HG03108 (cell line): ENCODE data around the gene LAT.
A peak's percentile ranks its signal among the peaks of the same experiment; 100 is the strongest.
"Not testable (repeated sequence)": the region's sequence is repeated elsewhere in the genome, so short reads cannot be mapped to it uniquely, and the experiment has no call there.

Experiments
- ATAC-seq: cut with Tn5 transposase; IDR thresholded peaks from one replicate; pipeline ENCODE4 v1.9.1; 2021; ENCODE audit warnings: moderate library complexity; ENCODE audit not compliant: unreplicated experiment

The LAT gene

DNA sequence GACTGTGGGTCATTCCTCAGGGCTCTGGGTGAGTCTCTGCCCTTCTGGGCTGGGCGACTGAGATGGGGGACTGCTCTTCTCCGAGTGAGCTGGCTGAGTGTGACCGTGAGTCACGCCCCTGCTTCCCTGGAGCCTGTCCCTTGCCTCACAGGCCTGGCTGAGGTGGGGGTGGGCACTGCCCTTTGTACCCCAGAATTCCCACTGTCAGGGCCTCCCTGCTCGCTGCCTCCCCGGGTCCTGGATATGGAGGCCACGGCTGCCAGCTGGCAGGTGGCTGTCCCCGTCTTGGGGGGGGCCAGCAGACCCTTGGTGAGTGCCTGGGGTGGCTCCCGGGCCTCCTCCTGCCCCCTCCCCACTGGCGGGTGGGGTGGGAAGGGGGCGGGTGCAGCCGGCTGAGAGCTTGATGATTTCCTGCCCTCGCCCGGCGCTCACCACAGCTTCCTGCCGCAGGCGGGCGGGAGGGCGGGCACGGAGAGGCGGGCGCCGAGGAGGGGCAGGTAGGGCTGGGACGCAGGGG is at the start of gene LAT:
TSS of gene LAT (plus strand) at position 434 of the 517 bp plus-strand sequence. CDS start 366 bp downstream, outside the sequence.
- no peak for ATAC-seq

DNA sequence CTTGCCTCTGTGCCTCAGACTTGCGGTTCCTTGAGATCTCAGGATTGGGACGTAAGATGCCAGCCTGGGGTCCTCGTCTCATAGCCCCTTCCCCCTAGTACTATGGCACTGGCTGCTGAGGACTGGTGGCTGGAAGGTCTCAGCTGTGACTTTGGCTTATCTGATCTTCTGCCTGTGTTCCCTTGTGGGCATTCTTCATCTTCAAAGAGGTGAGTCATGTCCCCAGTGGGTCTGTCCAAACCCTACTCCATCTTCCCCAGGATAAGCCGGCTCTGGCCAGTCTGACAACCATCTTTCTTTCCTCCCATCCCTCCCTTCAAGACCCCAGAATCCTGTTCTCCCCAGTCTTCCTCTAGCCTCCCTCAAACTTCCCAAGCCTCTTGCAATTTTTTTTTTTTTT is 49.5 kb upstream of the LAT start:
- no peak for ATAC-seq

GRCh38 chr16:28935924-28936783 is 48.7 kb upstream of the LAT start:
- ATAC-seq: peak; percentile 52

GRCh38 chr16:28936784-28937155 is 48.1 kb upstream of the LAT start:
- ATAC-seq: no peak

DNA sequence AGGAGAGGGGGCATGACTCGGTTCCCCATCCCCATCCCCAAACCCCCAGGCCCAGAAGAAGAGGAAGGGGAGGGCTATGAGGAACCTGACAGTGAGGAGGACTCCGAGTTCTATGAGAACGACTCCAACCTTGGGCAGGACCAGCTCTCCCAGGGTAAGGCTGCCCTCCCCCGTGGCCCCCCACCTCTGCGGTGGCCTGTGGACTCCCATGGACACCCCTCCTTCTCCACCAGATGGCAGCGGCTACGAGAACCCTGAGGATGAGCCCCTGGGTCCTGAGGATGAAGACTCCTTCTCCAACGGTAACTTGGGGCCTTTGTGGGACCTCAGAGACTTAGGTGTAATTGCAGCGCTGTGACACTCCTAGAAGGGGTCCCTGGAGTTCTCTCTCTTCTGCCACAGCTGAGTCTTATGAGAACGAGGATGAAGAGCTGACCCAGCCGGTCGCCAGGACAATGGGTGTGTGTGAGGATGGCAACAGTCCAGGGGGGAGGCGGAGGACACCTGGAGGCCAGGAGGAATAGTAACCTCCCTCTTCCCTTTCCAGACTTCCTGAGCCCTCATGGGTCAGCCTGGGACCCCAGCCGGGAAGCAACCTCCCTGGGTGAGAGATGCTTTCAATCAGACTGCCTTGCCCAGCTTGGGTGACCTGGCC is 47.5 kb upstream of the LAT start:
- no peak for ATAC-seq

DNA sequence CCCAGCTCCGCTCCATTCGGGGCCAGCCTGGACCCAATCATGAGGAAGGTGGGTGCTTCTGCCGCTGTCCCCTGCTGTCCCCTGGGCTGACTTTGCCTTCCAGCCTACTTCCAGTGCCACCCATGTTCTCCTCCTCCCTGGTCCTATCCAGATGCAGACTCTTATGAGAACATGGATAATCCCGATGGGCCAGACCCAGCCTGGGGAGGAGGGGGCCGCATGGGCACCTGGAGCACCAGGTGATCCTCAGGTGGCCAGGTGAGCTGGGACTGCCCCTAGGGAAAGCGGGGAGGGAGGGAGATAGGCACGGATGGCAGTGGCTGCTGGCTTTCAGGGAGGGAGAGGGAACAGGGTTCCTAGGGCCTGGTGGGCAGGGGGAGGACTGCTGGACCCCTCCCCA is 46.1 kb upstream of the LAT start:
- ATAC-seq: no peak

GRCh38 chr16:28939825-28940224 is 45.0 kb upstream of the LAT start:
- ATAC-seq: not testable (repeated sequence)

DNA sequence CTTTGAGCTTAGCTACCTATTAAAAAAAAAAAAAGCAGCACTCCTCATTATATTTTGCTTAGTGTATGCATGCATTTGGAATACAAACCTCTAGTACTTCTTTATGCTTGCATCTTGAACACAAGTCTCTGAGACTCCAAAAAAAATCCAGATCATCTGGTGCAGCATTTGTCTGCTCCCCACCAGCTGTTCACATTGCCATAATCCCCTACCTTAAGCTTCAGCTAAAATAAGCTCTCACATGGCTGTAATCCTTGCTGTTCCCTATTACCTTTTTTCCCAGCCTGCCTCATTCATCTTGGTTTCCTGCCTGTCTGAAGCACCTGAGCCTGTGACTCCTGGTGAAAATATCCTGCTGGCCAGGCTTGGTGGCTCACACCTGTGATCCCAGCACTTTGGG is 41.6 kb upstream of the LAT start:
- ATAC-seq: no peak

DNA sequence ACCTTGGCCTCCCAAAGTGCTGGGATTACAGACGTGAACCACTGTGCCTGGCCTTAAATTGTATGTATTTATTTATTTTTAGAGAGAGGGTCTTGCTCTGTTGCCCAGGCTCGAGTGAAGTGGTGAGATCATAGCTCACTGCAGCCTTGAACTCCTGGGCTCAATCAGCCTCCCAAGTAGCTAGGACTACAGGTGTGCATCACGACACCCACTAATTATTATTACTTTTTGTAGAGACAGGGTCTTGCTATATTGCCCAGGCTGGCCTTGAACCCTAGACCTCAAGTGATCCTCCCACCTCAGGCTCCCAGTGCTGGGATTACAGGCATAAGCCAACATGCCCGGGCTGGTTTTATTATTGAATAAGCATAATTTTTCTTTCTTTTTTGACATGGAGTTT is 38.2 kb upstream of the LAT start:
- ATAC-seq: no peak

GRCh38 chr16:28950648-28951409 is 34.0 kb upstream of the LAT start, which contains the start of gene NFATC2IP:
Gene NFATC2IP (plus strand): TSS chr16:28950937. CDS start chr16:28951012, 75 bp downstream.
- ATAC-seq: peak; percentile 91

DNA sequence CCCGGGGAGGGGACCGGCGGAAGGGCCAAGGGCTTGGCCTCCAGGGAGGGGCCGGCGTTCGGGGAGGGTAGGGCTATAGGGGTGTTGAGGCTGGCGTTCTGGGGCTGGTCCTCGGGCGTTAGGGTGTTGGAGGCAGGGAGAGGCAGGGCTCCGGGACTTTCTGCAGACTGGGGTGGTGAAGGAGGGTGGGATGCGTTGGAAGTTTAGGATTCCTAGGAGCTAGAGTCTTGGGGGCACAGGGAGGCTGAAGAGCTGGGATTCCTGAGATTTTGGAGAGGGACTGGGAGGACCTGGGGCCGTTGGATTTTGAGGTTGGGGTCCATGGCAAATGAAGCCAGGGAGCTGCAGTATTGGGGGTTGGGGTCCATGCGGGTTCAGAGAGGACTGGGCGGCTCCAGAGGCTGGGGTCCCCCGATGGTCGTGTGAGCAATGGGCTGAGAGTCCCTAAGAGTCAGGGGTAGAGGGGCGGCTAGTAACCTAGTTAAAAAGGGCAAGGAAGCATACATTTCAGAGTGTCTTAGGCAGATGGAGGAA is 33.4 kb upstream of the LAT start:
- ATAC-seq: no peak

DNA sequence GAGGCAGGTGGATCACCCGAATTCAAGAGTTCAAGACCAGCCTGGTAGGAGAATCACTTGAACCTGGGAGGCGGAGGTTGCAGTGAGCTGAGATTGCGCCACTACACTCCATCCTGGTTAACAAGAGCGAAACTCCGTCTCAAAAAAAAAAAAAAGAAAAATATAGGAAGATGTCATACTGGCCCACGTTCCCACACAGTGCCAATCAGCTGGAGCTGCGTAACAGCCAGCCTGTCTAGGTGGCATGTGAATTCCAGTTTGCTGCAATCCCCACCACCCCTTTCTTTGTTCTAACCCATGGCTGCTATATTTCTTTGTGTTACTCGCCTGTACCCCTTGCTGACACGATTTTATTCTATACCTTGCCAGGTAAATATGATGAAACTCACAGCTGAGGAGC is 26.6 kb upstream of the LAT start:
- ATAC-seq: no peak

GRCh38 chr16:28958836-28959235 is 26.0 kb upstream of the LAT start:
- ATAC-seq: no peak

- no peak for ATAC-seq
Measured at GRCh38 chr16:28964072-28964471, 20.8 kb upstream of the LAT start.

- no peak for ATAC-seq
Measured at GRCh38 chr16:28964496-28964895, 20.4 kb upstream of the LAT start.

DNA sequence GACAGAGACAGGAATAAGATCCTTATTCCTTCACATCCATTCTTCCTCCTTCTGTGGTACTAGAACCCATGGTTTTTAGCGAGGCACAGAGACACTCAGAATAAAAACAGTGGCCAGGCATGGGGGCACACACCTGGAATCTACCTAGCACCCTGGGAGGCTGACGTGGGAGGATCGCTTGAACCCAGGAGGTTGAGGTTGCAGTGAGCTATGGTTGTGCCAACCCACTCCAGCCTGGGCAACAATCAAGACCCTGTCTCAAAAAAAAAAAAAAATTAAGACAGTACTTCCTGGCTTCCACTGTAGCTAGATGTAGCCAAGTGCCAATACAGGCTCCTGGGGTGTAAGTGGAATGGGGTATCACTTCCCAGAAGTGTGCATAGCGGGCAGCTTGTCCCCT is 17.7 kb upstream of the LAT start:
- ATAC-seq: no peak

- not testable (repeated sequence) for ATAC-seq
Measured at GRCh38 chr16:28969696-28970095, 15.2 kb upstream of the LAT start.

DNA sequence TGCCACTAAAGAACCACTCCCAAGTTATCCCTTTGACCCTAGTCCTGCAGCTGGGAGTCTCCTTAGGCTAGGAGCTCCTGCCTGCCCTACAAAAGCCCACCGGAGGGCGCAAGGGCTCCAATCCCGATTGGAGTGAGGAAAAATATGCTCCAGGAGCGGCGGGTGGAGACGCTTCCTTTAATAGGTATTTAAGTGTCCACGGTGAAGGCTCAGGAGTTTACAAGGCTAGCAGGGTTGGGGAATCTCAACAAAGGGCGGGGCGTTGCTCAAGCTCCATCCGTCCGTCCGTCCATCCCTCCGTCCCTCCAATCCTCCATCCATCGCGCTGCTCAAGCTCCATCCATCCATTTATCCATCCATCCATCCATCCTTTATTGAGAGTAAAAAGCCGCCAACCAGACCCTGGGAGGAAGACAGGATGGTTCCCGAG is 10.8 kb upstream of the LAT start:
- ATAC-seq: peak; percentile 13

DNA sequence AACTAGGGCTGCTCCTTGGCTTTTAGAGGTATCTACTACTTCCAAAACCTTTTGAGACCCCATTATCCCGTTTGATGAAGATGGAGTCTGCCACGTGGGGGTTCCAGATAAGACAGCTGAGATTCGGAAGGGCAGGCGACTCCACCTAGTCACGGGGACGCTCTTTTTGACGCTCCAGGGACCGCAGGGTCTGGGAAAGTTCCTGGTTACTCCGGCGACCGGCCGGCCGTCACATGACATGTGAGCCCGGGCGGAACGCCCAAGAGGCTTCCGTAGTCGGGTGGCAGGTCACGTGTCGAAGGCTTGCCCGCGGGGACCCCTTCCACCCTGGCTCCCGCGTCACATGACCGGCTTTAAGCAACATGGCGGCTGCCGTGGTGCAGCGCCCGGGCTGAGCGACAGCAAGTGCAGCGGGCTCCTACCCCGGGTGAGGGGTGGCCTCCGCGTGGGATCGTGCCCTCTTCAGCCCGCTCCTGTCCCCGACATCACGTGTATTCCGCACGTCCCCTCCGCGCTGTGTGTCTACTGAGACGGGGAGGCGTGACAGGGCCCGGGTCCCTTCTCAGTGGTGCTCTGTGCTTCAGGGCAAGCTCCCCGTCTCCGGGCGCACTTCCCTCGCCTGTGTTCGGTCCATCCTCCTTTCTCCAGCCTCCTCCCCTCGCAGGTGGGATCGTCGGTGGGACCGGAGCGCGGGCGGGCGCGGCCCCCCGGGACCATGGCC is 10.3 kb upstream of the LAT start, which contains the start of gene SPNS1:
TSS of gene SPNS1 (plus strand) at position 342 of the 721 bp plus-strand sequence. CDS start at position 716, 374 bp downstream.
- ATAC-seq: peak; percentile 73

DNA sequence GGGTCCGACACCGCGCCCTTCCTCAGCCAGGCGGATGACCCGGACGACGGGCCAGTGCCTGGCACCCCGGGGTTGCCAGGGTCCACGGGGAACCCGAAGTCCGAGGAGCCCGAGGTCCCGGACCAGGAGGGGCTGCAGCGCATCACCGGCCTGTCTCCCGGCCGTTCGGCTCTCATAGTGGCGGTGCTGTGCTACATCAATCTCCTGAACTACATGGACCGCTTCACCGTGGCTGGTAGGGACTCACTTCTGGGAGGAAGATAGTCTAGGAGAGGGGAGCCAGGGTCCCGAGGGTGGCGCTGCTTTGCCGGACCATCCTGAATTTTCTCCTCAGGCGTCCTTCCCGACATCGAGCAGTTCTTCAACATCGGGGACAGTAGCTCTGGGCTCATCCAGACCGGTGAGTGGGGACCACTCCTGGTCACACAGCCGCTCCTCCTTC is 9.7 kb upstream of the LAT start:
- no peak for ATAC-seq
